Urinary bladder (tissue), 2 donors: ENCODE results near the gene TRIM17. TPM values are rescaled to one million over a fixed set of nuclear protein-coding genes. Genes with fewer than 3 reads are reported as not detected.

Experiments used
- polyA plus RNA-seq: library from polyadenylated mRNA; stranded (reverse); fragments of 200-250 nt; gene quantifications from one replicate; pipeline ENCODE4 v1.2.3, GENCODE V29; 2013
- small RNA-seq: library from RNA; depleted of rRNA; stranded (forward); fragments of <200 nt; gene quantifications from one replicate; pipeline ENCODE3, GENCODE V24; 2014
- total RNA-seq: library from RNA; depleted of rRNA; stranded (reverse); fragments of >200 nt; gene quantifications from one replicate; pipeline ENCODE4 v1.2.3, GENCODE V29; 2014
- donor health status: healthy.

Gene TRIM17
- total and polyA plus RNA-seq, 2 donors: 0.57 to 1.9 TPM

Small RNA genes lying within 50 kb of the gene (small RNA-seq; reads per million reads assigned to genes)
- gene MIR4666A: not detected

Other genes starting within 250 kb of the TRIM17 start
- gene OBSCN, start 208.8 kb downstream of the TRIM17 start, total RNA-seq: 29.1 TPM
- gene OBSCN, start 208.8 kb downstream of the TRIM17 start, polyA plus RNA-seq: 8.4 TPM
- gene TRIM11, start 10.0 kb downstream of the TRIM17 start, total RNA-seq: 10.4 TPM
- 15.2 TPM for gene TRIM11, start 10.0 kb downstream of the TRIM17 start, polyA plus RNA-seq
- 31.7 TPM for gene RNF187, start 70.5 kb upstream of the TRIM17 start, total RNA-seq
- gene RNF187, start 70.5 kb upstream of the TRIM17 start, polyA plus RNA-seq: 44.2 TPM